Esophagus (tissue), 2 donors: ENCODE results near the gene FMNL2. TPM values are rescaled to one million over a fixed set of nuclear protein-coding genes. Genes with fewer than 3 reads are reported as not detected.

Experiments
- H3K27ac ChIP-seq, 2 donors: one replicate each; pipeline ENCODE4 v1.5.1; 2013; ENCODE audit warnings: low read depth in 2 of 2, mild to moderate bottlenecking in 2 of 2, inconsistent platforms in 1 of 2, low read length in 1 of 2, moderate library complexity in 1 of 2
- H3K27me3 ChIP-seq, 2 donors: one replicate each; pipeline ENCODE4 v1.6.1; 2013; ENCODE audit warnings: low read length in 2 of 2, control low read depth in 1 of 2, mild to moderate bottlenecking in 1 of 2; ENCODE audit not compliant: insufficient read depth in 2 of 2, control insufficient read depth in 1 of 2
- H3K36me3 ChIP-seq, 2 donors: one replicate each; pipeline ENCODE4 v1.6.1; 2013; ENCODE audit warnings: low read length in 1 of 2; ENCODE audit not compliant: control insufficient read depth in 2 of 2, insufficient read depth in 2 of 2
- H3K4me1 ChIP-seq, 2 donors: one replicate each; pipeline ENCODE4 v1.6.1; 2013; ENCODE audit warnings: low read length in 1 of 2; ENCODE audit not compliant: control insufficient read depth in 2 of 2, insufficient read depth in 2 of 2
- H3K4me3 ChIP-seq, 2 donors: one replicate each; pipeline ENCODE4 v1.5.1; 2013; ENCODE audit warnings: low read length in 2 of 2, mild to moderate bottlenecking in 2 of 2, low read depth in 1 of 2, moderate library complexity in 1 of 2
- H3K9me3 ChIP-seq, 2 donors: one replicate each; pipeline ENCODE4 v1.6.1; 2013; ENCODE audit warnings: mild to moderate bottlenecking in 2 of 2, low read depth in 1 of 2, low read length in 1 of 2, moderate library complexity in 1 of 2; ENCODE audit not compliant: control insufficient read depth in 2 of 2, insufficient read depth in 1 of 2
- WGBS, 2 donors: extraction: QIAGEN DNeasy Blood & Tissue Kit; methylation state at CpG; one replicate each; pipeline ENCODE4 v1.1.7; 2013; 5-methylcytosine and 5-hydroxymethylcytosine counted together
- polyA plus RNA-seq, 2 donors: library from polyadenylated mRNA; stranded (reverse); fragments of 200-250 nt; gene quantifications; one replicate each; pipeline ENCODE4 v1.2.3, GENCODE V29; 2013
- donor health status: healthy with polysubstance abuse.
- donor health status: Bipolar disorder and iron deficiency.

FMNL2 gene
- polyA plus RNA-seq, 2 donors: 4.2 to 5.3 TPM

DNA sequence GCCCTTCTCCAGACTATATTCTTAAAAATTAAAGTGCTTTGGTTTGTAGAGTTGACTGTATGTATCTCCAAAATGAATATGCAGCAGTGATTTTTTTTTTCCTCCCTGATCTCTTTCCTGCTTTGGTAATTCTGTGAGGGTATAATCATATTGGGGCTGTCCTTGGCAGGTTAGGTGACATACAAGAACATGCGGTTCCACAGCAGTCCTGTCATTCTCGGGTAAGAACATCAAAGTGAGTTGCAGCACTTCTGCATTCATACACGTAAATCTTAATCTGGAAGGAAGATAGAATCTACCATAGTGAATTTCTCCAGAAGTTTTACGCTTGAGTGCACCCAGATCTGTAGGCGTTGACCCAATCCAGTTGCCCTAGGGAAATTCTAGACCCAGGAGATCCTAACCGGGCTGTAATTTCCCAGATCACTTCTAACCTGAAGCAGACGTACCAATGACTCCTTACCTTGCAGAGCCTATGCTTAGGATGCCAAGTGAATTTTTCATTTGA is 272.9 kb downstream of the FMNL2 start:
- WGBS, 2 donors: 85 to 86% methylated on average over 7 of the region's 7 CpGs
- Histone ChIP-seq H3K4me3 (no peak overlapping the region), H3K9me3 (no peaks in the 10 kb centered on the region), H3K27me3 (no peaks in the 10 kb centered on the region), H3K36me3 (no peaks in the 10 kb centered on the region), H3K4me1 (peaks cover 0 to 3% of the 10 kb centered on the region in 2 donors), H3K27ac (no peak overlapping the region)

DNA sequence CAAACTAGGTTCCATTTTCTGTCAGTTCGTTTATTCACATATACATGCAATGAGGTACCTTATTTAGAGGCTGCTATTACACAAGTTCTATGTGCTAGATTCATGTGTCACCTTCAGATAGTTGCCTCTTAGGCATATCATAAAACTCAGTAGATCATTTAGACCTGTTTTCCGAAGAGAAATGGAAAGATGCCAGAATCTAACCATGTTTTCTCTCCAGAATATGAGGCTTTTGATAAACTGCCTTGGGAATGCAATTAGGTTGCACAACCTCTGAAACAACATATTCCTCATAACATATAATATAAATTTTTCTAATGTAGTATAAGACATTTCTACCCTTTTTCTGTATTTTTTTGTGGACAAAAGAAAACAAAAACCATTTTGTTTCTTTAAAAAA is 274.2 kb downstream of the FMNL2 start:
- H3K4me3 ChIP-seq: no peak overlapping the region
- no peaks in the 10 kb centered on the region for H3K36me3 ChIP-seq
- peaks cover 0 to 3% of the 10 kb centered on the region in 2 donors for H3K4me1 ChIP-seq
- H3K27me3 ChIP-seq: no peaks in the 10 kb centered on the region
- WGBS, 2 donors: 79% methylated on average over 2 of the region's 2 CpGs
- H3K9me3 ChIP-seq: no peaks in the 10 kb centered on the region
- H3K27ac ChIP-seq: no peak overlapping the region

DNA sequence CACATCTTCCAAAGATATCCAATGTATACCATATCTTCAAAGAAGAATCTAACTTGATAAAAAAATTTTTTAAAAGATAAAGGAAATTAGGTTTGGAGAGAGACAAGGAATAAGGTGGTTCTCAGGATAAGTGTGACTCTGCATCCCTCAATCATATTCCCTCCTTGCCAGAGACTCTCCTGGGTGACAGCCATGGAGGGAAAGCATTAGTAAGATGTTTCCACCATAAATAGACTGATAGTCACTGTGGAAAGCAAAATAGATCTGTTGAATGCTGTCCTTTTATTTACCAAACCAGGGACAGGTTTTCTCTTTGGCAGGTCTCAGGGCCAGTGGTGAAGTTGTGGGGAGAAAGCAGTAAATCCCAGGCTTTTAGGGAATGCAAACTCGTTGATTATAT is 274.7 kb downstream of the FMNL2 start:
- WGBS, 2 donors: 50 to 70% methylated on average over 1 of the region's 1 CpG
- no peak overlapping the region for H3K4me3 ChIP-seq
- no peaks in the 10 kb centered on the region for H3K27me3 ChIP-seq
- no peaks in the 10 kb centered on the region for H3K9me3 ChIP-seq
- H3K4me1 ChIP-seq: peaks cover 0 to 3% of the 10 kb centered on the region in 2 donors
- no peaks in the 10 kb centered on the region for H3K36me3 ChIP-seq
- H3K27ac ChIP-seq: no peak overlapping the region

DNA sequence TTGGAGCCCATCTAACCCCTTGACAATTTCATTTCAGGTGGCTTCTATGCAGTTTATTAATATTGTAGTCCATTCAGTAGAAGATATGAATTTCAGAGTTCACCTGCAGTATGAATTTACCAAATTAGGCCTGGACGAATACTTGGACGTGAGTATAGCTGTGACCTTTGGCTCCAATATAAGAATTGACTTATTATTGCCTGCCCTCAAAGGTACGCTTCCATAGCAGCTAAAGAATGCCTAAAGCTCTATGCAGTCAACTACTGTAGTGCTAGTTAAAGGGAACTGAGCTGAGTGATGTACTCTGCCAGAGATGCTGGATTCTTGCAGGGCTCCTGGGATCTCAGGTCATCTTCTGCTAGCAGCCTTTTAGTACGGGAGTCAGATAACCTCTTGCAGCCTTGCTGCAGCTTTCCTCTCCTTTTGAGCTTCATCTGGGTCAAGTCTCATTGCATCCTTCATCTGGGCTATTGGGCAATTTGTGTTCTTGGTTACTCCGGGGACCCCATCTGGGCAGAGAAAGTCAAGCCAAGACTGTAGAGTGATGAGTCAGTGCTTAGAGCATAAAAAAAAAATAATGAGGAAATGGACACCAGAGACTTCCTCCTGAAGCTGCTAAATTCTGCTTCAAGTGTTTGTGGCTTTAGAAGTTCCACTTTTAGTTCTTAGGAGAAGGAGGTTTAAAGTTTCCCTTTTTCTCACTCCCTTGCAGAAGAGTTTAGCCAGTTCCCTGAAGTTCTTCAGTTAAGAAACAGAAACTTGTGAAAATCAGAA is 276.7 kb downstream of the FMNL2 start:
- Histone ChIP-seq H3K9me3 (no peaks in the 10 kb centered on the region), H3K27ac (no peak overlapping the region), H3K36me3 (peaks cover 0 to 3% of the 10 kb centered on the region in 2 donors), H3K4me3 (no peak overlapping the region), H3K4me1 (peaks cover 0 to 3% of the 10 kb centered on the region in 2 donors), H3K27me3 (no peaks in the 10 kb centered on the region)
- WGBS, 2 donors: 63 to 78% methylated on average over 5 of the region's 5 CpGs

GRCh38 chr2:152613235-152613634 is 278.3 kb downstream of the FMNL2 start:
- 85 to 86% methylated on average over 2 of the region's 2 CpGs for WGBS, 2 donors
- peaks cover 0 to 3% of the 10 kb centered on the region in 2 donors for H3K4me1 ChIP-seq

DNA sequence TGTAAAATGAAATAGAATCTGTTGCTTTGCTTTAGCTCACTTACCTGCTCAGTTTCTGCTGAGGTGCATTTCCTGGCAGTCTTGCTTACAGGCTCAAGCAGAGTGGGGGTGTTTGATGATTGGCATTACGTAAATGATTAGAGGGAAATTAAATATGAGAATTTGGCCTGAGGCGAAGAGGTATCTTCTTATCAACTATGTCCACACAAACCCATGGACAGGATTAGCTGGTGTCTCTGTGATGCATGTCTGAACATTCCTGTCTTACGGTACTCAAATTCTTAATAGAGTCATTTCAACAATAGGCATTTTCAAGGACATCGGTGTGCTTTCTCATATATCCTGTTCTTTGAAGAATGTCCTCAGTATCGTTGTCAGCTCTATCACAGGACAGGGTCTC is 280.2 kb downstream of the FMNL2 start:
- WGBS, 2 donors: 85 to 89% methylated on average over 5 of the region's 5 CpGs
- no peaks in the 10 kb centered on the region for H3K9me3 ChIP-seq
- H3K27me3 ChIP-seq: no peaks in the 10 kb centered on the region
- no peak overlapping the region for H3K4me3 ChIP-seq
- peaks cover 0 to 3% of the 10 kb centered on the region in 2 donors for H3K36me3 ChIP-seq
- H3K27ac ChIP-seq: no peak overlapping the region
- peaks cover 0 to 3% of the 10 kb centered on the region in 2 donors for H3K4me1 ChIP-seq

More at GRCh38 chr2:152613235-152613634, 278.3 kb downstream of the FMNL2 start:
- Histone ChIP-seq H3K36me3 (peaks cover 0 to 3% of the 10 kb centered on the region in 2 donors), H3K27me3 (no peaks in the 10 kb centered on the region), H3K4me3 (no peak overlapping the region), H3K27ac (no peak overlapping the region), H3K9me3 (no peaks in the 10 kb centered on the region)

GRCh38 chr2:152617456-152618192 is 282.6 kb downstream of the FMNL2 start:
- Histone ChIP-seq H3K27ac (no peak overlapping the region), H3K4me3 (no peak overlapping the region), H3K27me3 (no peaks in the 10 kb centered on the region), H3K36me3 (peaks cover 0 to 3% of the 10 kb centered on the region in 2 donors), H3K4me1 (no peaks in the 10 kb centered on the region), H3K9me3 (no peaks in the 10 kb centered on the region)
- 63 to 75% methylated on average over 4 of the region's 4 CpGs for WGBS, 2 donors

DNA sequence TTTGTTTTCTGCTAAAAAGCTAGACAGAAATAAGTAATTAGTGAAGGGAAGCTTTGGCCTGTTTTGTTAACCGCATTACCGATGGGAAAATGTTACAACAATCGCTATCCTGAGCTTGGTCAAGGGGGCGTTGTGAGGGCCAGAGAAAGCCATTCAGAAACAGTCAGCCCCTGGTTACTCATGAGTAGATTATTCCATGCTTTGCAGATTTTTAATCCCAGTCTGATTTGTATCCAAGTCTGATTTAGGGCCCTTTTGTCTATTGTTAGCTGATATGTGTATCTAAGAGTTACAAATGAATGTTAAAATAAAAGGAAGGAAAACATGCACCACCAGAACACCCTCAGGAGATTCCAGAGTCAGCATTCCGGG is 283.2 kb downstream of the FMNL2 start:
- H3K4me3 ChIP-seq: no peak overlapping the region
- H3K9me3 ChIP-seq: no peaks in the 10 kb centered on the region
- no peak overlapping the region for H3K27ac ChIP-seq
- H3K27me3 ChIP-seq: no peaks in the 10 kb centered on the region
- no peaks in the 10 kb centered on the region for H3K4me1 ChIP-seq
- 65 to 72% methylated on average over 5 of the region's 5 CpGs for WGBS, 2 donors
- peaks cover 0 to 3% of the 10 kb centered on the region in 2 donors for H3K36me3 ChIP-seq

- WGBS, 2 donors: 77 to 81% methylated on average over 7 of the region's 7 CpGs
- no peaks in the 10 kb centered on the region for H3K27me3 ChIP-seq
- no peak overlapping the region for H3K4me3 ChIP-seq
- H3K9me3 ChIP-seq: no peaks in the 10 kb centered on the region
- H3K27ac ChIP-seq: no peak overlapping the region
- H3K4me1 ChIP-seq: no peaks in the 10 kb centered on the region
- no peaks in the 10 kb centered on the region for H3K36me3 ChIP-seq
Observed at GRCh38 chr2:152620208-152620607, 285.2 kb downstream of the FMNL2 start.
